CD4-positive, alpha-beta T cell treated with Interleukin-15 for 1 hour (primary cell): Measurements from ENCODE around the gene DNAH14.
"Not testable (repeated sequence)": the region's sequence is repeated elsewhere in the genome, so short reads cannot be mapped to it uniquely, and the experiment has no call there.

Experiments
- DNase-seq: peaks from one replicate; pipeline ENCODE4 v3.0.0-alpha.2; 2020

DNAH14 gene

DNA sequence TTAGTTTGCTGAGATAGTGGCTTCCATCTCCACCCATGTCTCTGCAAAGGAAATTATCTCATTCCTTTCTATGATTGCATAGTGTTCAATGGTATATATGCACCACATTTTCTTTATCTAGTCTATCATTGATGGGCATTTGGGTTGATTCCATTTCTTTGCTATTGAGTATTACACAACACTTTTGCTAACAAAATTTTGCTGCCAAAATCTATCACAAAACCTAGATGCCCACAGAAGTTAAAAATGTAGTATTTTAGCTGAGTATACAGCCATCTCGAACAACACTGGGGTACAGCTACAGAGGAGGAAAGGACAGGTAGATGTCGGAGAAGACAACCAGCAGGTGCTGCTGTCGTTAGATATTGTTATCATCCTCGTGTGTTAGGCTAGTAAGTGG, 430.6 kb downstream of the DNAH14 start:
- DNase-seq: no peak

DNA sequence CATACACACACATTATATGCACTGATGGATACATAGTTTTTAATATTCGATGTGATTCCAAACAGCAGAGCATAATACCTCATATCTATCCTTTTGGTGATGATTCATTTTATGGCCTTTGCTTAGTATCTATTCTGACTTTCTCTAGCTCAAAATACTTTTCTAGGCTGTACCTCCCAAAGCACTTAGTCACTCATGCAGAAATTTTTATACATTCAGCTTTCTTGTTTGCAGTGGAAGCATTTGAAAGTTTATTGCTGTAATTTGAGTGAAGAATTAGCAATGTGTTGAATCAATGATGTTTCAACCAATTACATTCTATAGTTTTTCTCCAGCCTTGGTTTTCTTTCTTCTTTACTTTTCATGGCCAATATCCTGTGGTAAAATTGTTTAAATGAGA, 431.7 kb downstream of the DNAH14 start:
- no peak for DNase-seq

DNA sequence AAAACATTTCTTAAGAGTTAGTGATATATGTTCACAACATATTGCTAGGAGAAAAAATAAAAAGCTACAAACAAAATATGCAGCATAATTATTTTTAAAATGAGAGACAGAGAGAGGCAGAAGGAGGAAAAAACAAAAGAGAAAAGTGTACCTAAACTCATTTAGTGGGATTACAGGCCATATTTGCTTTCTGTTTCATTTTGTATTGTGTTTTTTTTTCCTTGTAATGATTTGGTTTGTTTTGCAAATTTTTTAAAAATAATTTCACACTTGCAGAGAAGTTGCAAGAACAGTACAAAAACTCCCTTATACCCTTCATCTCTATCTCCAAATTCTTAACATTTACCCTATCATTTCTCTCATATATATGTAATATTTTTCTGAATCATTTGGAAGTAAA, 433.3 kb downstream of the DNAH14 start:
- DNase-seq: no peak

DNA sequence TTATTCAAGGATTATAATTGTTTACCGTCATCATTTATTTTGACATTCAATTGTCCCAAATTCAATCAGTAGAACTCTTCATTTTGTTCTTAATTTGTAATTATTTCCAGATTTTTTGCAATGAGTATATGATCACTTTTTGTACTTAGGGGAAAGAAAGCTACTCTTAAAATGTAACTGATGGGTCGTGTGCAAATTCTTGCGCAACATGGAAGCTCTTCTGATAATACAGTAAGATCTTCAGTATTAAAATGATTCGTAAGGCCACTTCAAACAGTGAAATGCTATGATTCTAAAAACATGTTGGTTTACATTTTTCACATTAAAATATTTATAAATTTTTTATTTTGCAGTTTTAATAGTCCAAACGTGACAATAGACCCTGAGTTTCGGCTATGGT, 435.0 kb downstream of the DNAH14 start:
- DNase-seq: no peak

DNA sequence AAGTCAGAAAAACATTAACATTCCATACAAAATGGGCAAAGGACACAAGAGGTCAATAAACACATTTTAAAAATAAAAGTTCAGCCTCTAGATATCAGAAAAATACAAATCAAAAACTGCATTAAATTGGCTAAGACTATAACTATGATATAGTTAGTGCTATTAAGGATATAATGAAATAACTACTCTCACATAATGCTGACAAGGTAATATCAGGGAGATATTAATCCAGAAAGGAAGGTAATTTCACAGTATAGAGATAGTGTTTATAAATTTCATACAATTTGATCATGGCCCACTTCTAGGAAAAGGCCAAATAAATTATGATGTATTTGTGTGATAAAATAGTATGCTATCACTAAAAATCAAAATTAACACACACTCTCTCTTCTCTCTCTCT, 436.5 kb downstream of the DNAH14 start:
- no peak for DNase-seq

DNA sequence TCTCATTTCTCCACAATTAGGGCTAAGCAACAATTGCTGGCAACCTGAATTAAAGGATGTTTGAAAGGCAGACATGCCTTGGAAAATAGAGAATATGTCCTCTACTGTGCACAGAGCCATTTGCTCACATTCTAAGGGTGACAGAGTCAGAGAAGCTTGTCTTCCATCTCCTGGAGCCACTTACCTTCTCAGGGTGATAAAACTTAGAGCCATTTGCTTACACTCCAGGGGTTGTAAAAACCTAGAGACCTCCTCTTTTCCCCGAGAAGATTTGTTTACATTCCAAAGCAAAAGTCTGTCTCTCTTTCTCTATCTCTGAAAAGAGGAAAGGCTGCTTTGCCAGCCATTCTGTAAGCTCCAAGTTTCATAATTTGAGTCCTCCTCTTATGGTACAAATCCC, 437.1 kb downstream of the DNAH14 start:
- no peak for DNase-seq

DNA sequence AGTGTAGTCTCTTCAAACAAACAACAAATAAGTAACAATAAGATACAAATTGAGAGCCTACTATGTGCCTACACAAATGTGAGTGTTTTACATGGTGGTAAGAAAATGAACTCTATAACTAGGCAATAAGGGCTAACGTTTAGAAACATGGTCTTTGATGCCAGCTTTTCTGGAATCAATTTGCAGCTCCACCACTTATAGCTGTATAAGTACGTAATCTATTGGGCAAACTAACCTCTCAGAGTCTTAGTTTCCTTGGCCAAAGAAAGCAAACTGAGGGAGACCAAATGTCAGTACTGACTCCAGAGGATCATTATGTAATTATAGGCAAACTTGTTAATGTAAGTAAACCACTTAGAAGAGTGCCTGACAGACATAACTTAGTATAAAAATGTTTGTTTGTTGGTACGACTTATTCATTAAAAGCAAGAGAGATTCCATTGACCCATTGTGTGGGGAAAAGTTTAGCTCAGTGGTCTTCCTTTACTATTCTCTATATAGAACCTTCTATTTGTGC, 438.6 kb downstream of the DNAH14 start:
- no peak for DNase-seq

DNA sequence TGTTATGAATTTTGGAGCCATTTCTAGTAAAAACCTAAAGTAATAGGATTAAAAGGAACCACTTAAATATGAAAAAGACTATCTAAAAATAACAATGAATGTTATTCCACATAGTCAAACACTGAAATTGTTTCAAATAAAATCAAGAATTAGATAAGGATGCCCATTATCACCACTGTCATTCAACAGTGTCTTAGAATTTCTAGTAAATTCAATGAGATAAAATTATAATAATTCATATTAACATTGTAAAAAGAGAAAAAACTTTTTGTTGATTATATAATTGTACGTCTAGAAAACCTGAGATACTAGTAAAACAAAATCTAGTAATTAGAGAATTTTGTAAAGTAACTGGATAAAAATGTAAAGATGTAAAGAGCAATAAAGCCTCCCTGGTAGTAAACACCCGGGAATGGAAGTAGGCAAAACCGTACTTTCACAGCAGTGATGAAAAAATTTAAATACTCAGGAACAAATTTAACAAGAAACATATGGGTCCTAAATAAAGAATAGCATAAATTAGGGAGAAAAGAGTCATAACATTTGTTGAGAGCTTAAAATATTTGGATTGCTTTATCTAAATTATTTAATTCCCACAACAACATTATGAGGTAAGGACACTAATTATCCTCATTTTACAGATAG, 442.0 kb downstream of the DNAH14 start:
- no peak for DNase-seq

DNA sequence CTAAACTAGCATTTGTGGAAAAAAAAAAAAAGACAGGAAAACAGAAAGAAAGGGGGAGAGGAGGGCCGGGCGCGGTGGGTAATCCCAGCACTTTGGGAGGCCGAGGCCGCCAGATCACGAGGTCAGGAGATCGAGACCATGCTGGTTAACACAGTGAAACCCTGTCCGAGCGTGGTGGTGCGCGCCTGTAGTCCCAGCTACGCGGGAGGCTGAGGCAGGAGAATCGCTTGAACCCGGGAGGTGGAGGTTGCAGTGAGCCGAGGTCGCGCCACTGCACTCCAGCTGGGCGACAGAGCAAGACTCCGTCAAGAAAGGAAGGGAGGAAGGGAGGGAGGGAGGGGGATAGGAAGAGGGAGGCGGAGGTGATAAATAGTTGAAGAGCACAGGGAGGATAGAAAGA, 443.7 kb downstream of the DNAH14 start:
- no peak for DNase-seq

DNA sequence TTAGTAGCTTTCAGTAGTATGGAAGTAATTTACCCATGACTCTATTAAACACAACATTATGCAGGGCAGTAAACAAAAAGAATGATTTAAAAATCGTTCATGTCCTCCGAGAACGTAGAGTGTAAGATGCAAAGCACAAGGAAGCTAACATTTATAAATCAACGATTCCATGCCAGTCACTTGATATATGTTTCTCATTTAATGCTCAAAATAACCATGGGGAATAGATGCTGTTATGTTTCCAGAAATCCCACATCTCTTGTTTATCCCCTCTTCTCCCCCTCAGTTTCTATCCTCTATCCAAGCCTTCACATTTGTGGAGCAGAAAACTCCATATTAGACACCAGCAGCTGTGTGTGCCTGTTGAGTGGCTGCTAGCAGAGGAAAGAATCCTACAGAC, 445.5 kb downstream of the DNAH14 start:
- no peak for DNase-seq

DNA sequence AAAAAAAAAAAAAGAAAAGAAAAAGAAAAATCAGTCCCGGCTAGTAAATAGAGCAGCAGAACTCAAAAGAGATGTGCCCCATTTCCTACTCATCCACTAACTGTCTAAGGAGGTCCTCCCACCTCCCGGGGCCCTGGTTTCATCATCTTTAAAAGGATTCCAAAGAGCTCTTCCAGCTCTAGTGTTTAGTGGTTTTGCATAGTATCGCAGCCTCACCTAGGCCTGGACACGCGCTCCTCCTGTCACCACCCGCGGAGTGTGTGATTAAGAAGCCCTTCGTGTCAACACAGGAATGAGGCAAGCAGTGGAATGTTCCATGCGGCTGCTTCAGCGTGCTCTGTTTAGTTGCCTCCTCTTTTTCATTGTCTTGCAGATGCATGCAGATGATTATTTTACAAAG, 449.4 kb downstream of the DNAH14 start:
- no peak for DNase-seq

DNA sequence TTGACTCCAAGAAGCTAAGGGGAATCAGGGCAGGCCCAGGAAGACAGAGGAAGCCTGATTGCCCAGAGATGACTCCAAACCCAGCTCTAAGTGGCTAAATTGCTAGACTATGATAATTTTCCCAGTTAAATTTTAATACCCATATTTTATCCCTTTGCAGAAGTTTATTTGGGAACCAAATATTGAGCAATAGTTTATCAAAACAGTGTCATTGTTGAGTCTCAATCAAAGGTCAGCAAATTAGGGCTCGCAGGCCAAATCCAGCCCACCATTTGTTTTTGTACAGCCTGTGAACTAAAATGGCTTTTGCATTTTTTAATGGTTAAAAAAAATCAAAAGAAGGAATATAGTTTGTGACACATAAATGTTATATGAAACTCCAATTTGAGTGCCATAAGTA, 451.2 kb downstream of the DNAH14 start:
- DNase-seq: no peak

DNA sequence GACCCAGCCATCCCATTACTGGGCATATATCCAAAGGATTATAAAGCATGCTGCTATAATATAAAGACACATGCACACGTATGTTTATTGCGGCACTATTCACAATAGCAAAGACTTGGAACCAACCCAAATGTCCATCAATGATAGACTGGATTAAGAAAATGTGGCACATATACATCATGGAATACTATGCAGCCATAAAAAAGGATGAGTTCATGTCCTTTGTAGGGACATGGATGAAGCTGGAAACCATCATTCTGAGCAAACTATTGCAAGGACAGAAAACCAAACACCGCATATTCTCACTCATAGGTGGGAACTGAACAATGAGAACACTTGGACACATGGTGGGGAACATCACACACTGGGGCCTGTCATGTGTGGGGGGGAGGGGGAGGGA, 457.4 kb downstream of the DNAH14 start:
- not testable (repeated sequence) for DNase-seq

DNA sequence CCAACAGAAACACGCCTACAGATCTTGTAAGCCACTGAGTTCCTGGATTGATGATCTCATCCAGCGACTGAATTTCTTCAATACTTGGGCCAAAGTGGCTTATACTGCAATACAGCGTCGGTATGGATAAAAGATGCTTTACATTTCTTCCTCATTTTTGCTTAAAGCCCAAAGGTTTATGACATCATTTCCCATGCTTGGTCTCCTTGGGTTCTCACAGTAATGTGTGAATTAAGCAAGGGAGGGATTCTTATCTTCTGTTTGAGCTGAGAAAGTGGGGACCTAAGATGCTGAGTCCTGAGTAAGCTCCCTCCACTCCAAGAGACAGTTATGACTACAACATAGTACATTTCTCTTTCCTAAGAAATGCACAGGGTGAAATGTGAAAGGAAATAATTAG, 458.9 kb downstream of the DNAH14 start:
- no peak for DNase-seq

DNA sequence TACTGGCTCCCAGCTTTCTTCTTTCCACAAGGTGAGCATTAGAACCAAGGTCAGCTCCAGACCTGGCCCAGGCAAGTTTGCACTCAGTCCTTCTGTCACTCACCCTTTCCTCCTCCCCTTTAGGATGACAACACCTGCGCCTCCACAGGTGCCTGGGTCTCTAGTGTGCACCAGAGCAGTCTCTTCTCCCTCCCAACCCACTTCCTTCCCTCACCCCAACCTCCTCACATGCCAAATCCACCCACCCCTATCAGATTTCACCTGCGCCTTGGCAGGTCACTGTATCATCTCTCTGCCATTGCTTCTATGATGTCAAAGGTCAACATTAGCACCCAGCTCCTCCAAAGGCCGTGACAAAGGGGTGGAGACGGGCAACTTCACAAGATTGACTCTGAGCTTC, 460.4 kb downstream of the DNAH14 start:
- no peak for DNase-seq

DNA sequence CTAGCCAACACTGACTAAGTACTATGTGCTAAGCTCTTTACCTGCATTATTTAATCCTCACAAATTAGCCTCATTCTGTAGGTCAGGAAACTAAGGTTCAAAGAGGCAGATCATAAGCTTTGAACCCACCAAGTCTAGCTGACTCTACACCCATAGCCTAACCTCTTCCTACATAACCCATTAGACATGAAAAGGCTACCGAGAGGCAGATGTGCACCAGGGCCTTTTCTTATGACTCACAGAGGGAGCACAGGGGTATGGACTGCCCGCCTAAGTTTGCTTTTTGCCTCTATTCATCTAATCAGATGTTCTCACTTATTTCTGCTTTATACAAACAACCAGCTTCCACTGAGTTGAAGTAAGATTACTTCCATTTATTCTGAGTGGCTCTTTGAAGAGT, 466.9 kb downstream of the DNAH14 start:
- no peak for DNase-seq

DNA sequence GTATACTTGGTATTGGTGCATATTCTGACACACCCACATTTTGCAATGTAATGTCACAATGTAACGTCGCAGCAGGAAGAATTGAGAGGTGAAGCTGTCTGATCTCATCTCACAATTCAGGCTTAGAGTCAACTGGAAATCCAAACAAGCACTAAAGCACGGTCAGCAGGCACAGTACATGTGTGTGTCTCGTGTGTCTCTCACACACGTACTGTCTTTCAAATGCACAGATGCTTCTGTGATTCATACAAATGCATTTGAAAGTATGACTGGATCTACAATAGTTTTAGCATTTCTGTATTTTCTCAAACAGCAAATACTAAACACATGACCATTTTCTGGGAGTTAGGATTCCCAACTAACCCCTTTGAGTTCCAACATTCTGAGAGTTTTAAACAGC, 471.5 kb downstream of the DNAH14 start:
- no peak for DNase-seq

DNA sequence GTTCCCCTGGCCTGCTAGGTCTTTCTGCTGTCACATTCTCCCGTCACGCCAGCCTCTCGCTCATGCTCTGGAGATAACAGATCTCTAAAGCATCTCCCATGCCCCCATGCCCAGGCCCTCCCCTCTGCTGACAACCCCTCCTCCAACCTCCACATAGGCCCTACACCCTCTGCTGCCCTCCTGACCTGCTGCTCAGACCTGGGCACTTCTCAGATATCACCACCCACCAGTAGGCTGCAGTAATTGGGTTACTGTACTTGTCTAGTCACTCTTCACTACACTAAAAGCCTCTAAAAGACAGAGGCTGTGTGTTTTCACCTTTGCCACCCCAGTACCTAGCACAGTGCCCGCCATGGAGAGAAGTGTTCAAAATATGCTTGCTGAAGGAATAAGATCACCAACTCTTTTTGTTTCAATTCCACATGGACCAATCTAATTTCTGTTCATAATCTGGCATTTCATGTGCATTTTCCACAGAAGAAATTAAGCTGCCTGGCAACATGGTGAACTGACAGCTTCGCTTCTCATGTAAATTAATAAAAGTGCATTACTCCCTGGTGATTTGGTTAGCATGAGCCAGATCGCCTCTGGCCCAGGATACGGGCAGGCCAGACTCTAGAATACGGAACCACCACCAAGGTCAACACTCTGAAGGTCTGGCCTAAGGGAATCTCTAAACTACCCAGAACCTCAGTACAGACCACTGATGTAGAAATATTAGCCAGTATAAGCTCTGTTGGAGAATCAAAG, 477.7 kb downstream of the DNAH14 start:
- no peak for DNase-seq

DNA sequence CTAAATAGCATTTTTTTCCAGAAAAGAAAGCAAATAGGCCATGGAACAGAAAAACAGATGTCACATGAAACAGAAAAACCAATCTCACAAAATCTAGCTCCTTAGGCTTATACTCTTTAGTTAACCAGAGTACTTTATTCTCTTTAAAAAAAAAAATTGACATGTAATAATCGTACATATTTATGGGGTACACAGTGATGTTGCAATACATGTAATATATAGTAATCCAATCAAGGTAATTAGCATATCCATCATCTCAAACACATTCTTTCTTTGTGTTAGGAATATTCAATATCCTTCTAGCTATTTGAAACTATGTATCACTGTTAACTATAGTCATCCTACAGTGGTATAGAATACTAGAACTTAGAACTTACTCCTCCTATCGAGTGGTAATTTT, 478.3 kb downstream of the DNAH14 start:
- no peak for DNase-seq

DNA sequence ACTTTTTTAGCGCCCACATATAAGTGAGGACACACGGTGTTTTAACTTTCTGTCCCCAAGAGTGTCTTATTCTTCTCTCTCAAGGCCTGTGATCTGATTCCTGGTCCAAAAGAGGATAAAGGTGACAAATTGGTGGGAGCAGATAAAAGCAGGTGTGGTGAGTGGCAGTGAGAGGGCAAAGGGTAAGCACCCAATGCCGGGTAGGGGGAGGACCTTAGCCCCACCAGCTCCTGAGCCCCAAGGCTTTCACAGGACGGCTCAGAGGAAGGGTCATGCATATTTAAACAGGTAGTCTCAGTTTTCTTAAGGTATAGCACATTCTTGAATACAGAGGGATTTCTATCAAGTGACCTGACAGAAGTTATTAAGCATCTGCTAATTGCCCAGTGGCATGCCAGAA, 478.8 kb downstream of the DNAH14 start:
- DNase-seq: no peak

DNA sequence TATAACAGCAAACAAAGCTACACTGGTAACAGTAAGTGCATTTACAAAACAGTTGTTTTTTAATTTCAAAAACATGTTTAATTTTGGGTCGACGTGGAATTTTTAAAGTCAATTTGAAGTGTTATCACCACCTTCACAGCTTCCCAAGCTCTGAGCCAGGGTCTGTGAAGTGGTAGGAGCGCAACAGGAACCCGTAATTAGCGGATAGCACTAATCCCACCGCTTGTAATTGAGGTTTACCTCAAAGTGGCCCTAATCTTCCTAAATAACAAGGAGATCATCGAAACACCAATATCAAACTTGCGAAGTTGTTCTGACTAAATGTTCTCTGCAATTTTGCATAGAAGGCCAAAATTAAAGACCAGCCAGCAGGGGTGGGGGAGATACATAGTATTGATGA, 479.6 kb downstream of the DNAH14 start:
- DNase-seq: no peak

DNA sequence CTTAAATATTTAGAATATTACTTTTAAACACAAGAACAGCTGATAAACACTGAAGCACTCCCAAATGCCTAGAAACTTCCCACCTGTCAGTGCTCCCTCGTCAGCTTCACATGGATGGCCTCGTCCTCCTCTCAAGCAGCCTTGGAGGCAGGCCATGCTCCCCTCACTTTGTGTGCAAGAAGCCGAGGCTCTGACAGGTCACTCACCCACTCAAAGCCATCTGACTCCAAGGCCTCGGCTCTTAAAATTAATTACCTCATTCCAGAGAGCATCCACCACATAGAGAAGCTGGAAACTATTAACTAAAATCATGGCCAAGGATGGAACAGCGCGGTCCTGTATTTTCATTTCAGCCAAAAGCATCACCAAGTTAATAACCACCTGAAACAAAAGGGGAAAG, 480.6 kb downstream of the DNAH14 start:
- DNase-seq: no peak

DNA sequence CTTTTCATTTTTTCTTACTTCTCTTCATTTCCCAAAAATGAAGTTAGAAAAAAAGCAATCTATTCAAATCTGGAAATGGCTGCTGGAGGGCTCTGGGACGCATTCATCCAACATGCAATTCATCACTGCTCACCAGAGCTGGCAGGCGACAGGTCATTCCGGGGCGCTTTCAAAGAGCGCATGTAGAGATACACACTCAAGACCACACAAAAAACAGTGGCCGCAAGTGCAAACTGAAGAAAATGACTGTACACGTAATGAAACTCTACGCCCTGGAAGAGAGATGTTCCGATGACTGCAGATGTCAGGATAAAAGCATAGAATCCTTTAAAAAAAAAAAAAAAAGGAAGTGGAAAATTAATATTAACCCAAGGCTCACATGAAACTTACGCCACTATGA, 482.8 kb downstream of the DNAH14 start:
- DNase-seq: no peak

DNA sequence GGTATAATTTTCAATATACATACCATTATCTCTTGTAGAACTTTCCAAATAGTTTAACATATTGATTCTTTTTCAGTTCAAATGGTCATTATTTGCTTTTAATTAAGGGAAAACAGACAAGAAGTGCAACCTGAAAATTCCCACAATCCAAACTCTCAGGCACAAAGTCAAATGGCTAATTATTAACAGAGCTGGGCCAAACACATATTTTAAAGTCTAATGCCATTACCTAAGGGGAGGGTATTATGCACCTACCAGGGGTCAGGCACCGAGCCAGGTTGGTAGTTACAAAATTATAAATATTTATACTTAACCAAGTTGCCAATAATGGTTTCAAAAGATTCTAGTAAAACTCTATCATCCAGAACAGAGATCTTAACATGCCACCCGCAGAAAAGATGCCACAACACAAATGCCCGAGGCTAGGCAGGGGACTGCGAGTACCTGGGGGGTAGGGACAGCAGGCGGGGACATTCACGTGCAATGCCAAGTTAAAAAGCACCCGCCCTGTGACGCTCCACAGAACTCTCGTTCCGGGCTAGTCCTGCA, 483.4 kb downstream of the DNAH14 start:
- no peak for DNase-seq
